CD4-positive, alpha-beta T cell treated with Interleukin-6 at 100 ng/mL for 8 hours (primary cell): ENCODE results near the gene SCAF11.

Experiments used
- DNase-seq: peaks from one replicate; pipeline ENCODE4 v3.0.0-alpha.2; 2020; ENCODE audit warnings: mixed read lengths, low spot score

Gene SCAF11

DNA sequence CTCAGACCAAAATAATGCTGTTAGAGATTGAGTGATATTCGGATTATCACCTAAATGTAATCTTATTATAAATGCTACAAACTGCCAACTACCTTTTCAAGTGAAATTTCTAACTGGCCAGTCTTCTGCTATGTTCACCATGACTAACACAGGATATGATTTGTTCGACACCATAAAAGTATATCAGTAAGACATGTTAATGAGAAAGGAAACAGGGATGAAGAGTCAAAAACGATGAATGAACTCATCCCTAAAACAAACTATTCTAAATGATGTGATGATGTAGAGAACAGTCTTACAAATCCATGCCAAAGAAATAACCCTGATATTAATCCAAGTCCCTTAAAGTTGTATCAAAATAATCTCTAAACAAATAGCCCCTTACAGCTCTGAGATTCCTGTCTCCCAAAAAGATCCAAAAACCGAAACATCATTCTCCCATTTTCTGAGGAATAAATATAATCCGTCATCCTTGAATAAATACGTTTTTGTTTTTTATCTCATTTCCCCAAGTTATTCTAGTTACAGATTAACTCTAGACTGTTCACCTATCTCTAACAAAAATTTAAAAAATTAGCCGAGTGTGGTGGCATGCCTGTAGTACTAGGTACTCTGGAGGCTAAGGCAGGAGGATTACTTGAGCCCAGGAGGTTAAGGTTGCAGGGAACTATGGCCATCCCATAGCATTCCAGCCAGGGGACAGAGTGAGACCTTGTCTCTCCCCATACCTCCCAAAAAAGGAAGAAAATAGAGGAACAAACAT, 9.1 kb downstream of the SCAF11 start:
- no peak for DNase-seq

DNA sequence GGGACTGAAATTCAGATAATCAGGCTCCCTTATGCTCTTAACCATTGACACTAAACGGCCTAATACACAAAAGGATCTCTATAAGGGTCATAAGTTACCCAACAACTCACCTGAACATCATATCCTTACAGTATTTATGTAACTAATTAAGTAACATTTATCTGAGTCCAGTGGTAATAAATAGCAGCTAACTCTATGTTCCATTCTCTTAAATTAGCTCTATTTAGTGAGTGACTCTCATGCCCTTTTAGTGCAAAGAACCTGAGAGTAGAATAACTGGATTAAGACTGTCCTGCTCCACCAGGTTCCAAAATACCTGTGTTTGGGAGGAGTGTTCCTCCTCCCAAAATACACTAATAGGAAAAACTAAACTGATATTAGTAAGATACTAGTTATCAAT, 9.8 kb downstream of the SCAF11 start:
- DNase-seq: no peak

DNA sequence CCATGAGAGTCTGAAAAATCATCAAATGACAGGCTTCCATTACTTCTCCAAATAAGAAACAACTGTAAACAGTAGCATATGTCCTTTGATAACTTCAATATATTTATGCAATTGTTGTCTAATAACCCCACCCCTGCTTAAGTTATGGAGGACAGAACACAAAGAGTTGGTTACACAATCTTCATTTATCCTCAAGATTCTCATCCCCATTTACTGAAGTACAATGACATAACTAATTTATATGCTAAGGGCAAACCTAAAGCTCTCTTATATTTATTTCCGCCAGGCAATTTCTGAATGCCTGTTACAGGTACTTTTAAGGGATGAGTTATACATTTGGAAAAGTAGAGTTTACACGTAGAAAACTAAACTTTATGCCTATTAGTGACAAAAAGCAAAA, 12.3 kb downstream of the SCAF11 start:
- DNase-seq: no peak

DNA sequence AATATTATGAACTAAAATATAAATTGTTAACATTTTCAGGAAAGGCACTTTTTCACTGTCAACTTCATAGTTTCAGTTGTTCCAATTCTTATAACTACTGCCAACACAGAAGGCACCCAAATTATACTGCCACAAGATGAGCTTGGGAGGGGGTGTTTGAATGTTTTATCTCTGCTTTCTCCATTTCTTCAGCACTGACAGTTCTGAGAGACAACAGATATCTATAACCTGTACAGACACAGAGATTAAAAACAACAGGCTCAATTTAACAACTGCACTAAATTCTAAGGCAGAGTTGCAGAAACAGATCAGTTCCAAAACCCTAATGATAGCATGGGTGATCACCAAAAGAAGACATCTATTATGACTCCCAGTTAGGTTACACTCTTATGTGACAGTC, 12.8 kb downstream of the SCAF11 start:
- no peak for DNase-seq

DNA sequence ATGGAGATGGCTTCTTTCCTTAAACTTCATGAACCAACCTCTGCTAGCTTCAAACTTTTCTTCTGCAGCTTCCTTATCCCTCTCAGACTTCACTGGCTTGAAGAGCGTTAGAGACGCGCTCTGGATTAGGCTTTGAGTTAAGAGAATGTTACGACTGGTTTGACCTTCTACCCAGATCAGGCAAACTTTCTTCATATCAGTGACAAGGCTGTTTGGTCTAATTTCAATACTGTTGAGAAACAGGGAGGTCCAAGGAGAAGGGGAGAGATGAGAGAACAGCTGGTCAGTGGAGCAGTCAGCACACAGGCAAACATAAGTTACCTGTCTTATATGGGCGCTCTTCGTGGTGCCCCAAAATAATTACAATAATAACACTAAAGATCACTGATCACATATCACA, 14.9 kb downstream of the SCAF11 start:
- DNase-seq: no peak

DNA sequence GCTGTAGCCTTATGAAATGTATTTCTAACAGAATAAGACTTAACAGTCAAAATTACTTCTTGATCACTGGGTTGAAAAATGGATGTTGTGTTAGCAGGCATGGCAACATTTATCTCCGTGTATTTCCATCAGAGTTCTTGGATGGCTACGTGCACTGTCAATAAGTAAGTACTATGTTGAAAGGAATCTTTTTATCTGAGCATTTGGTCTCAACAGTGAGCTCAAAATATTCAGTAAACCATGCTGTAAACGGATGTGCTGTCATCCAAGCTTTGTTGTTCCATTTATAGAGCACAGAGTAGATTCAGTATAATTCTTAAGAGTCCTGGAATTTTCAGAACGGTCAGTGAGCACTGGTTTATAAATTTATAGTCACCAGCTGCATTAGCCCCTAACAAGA, 15.5 kb downstream of the SCAF11 start:
- no peak for DNase-seq

DNA sequence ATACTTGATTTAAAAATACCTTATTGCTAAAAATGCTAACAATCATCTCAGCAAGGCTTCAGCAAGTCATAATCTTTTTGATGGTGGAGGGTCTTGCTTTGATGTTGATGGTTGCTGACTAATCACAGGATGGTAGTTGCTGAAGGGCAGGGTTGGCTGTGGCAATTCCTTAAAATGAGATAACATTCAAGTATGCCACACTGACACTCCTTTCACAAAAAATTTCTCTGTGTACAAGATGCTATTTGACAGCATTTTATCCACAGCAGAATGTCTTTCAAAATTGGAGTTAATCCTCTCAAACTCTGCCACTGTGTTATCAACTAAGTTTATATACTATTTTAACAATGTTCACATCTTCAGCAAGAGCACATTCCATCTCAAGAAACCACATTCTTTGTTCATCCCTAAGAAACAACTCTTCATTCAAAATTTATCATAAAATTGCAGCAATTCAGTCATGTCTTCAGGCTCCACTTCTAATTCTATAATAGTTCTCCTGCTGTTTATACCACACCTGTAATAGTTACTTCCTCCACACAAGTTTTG, 16.1 kb downstream of the SCAF11 start:
- no peak for DNase-seq

DNA sequence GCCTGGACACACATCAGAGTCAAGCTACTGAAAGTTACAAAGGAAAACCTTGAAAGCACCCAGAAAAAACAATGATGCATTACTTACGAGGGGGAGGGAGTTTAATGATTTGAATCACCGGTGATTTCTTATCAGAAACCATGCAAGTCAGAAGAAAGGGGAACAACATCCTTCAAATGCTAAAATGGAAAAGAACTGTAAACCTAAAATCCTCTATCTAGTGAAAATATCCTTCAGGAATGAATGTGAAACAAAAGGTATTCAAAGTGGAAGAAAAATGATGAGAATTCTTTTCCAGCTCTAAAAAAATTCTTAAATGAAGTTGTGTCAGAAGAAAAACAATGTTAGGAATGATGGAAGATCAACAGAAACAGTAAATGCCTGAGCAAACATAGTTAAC, 16.8 kb downstream of the SCAF11 start:
- no peak for DNase-seq

DNA sequence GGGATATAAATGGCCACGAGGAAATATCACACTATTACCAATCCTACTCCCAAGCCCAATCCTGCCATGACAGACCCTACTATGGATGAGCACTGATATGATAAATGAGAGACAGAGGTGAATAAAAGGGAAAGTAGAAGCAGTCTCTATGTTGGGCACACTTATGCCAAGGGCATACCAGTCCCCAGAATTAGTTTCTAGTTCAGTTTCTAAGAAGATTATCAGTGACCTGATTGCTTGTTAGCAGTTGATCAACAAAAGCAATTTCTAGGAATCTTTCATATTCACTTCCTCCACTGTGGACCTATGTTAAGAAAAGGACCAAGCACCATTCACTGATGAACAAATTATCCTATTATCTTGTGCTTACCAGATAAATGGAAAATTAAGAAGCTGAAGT, 20.0 kb downstream of the SCAF11 start:
- no peak for DNase-seq

DNA sequence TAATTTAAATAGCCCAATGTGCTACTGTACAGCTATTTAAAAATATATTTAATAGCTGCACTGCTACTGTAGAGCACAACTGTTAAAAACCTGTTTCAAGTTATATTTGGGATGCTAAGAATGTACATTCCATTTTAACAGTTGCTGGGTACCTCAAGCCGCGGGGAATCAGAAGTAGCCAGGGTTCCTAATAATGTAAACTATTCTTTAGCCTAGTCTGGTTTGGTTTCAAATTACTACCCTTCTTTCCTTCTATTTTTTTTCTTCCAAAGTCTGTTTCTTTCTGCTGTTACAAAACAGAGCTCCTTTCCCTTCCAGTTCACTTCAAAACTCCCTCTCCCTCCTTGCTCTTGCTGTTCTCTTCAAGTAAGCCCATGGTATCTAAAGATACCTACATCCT, 21.3 kb downstream of the SCAF11 start:
- DNase-seq: no peak

DNA sequence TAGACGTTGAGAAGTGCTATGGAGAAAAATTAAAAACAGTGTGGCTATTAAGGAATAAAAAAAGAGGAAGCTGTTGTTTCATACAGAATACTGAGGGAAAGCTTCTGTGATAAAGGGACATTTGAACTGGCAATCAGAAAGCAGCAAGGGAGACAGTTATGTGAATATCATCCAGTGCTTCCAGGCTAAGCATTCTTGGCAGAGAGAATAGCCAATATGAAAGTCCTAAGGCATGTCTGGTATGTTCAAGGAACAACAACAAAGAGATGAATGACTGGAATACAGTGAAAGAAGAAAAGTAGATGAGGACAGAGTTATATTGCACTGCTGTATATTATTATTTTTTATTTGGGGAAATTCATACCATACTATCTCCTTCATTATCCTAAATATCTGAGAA, 23.9 kb downstream of the SCAF11 start:
- no peak for DNase-seq

DNA sequence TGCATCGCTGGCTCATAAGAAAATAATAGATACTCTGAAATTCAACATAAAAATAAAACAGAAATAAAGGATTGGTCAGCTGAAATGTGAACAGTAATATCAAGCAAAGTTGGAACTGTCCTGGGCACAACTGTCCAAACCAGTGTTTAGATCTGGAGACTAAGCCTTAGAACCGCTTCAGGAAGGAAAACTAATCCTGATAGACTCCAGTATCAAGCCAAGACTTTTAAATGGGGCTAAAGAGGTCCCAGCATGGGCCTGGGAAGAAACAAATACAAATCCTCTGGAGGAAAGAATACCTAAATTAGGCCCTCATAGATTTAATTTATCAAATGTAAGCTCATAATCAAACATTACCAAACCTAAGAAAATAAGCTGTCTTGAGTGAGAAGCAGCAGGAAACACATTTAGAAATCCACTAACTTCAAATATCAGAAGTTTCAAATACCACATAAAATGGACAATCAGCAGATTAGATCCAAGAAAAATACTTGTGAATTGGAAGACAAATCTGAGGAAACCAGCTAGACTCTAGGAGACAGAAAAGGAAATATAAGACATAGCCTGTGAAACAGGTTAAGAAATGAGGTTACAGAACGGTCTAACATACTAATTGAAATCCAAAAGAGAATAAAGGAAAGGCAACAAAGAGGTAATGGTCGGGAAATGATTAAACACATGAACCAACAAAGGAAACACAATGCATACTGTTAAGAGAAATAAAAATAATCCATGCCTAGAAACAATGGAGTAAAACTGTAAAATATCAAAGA, 27.6 kb downstream of the SCAF11 start:
- no peak for DNase-seq

DNA sequence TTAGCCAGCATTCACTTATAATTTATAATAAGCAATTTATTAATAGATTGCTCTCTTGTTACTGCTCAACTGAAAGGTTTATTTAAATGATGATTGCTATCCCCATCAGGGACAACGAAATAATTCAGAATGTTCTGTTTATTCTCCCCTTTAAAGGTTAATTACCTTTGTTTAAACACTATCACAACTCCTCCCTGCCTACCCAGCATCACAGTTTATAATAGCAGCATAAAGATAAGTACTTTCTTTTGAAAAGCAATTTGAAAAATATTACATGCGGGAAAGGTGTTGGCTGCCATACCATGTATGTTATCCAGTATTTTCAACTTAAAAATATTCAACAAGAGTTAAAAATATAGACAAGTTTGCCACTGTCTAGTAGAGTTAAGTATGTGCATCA, 30.6 kb downstream of the SCAF11 start:
- DNase-seq: no peak

DNA sequence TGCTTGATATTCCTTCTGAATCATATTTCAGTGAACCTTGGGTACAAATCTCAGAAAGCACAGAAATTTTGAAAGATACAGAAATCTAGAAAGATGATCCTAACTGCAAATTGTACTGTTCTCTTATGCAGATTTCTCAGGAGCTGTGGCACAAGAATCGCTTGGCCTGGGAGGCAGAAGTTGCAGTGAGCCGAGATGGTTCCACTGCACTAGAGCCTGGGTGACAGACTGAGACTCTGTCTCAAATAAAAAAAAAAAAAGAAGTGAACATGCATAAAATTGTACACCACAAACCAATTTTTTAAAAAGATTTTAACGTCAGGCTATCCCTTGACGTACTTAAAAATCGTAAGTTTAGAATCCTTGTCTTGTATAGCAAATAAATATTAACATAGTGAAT, 31.3 kb downstream of the SCAF11 start:
- DNase-seq: no peak

DNA sequence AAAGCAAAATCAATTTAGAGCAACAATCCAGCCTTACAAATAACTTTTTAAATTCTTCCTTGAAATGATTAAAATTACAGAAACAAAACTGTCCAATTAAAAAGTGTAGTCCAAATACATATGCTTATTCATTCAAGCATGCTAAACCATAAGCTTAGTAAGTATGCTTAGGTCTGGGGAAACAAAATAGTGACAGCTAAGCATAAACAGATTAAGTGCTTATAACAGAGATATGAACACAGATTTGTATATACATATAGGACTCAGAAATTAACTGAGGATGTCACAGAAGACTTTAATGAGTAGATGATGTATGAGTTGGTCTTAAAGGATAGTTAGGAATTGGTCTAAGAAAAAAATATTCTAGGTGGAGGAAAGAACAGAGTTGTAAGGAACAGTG, 41.8 kb downstream of the SCAF11 start:
- DNase-seq: no peak

DNA sequence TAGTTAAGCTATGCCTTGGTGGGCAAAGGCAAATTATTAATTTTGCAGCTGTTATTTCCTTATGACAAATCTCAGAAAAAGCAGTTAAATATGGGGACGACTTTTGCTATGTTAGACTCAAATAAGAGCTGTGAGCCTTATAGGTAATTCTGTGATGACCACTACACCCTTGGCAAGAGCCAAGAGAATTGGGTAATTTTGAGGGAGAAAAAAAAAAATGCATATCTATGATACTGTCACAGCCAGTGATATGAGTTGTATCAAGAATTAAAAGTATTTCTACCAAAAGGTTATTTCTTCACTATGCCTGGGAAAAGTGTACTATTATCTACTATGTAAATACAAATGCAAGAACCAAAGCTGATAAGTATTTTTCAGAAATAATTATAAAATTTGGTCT, 43.9 kb downstream of the SCAF11 start:
- DNase-seq: no peak

DNA sequence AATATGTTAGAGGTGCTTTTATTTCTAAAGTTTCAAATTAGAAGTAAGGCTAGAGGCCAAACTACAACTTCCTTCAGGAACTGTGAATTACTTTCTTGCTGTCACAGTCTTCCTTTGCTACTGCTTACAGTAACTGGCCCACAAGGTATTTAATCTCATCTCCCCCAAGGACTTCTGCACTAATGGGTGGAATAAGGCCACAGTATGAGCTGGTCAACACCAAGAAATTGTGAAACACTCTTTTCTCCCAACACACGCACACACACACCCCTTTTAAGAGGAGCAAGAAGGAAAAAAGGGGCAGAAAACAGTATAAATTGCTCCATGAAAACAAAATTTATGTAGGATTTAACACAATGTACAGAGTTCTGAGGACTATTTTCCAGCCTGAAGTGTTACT, 45.6 kb downstream of the SCAF11 start:
- no peak for DNase-seq

DNA sequence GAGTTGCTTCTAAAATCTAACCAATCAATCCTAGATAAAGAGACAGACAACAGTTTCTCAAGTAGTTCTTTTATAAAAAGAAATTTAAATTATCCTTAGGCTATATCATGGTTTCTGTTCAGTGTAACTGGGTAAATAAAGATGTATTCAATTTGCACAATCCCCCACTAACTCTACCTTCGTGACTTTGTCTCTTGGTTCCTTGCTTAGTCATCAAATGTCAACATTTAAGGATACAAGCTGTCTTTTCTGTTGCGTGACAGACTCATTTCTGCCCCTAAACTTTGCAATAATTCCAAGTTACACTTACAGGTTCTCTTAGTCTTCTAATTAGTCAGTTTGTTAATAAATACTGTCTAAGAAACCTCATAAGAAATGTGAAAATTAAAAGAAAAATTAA, 50.6 kb downstream of the SCAF11 start:
- no peak for DNase-seq

DNA sequence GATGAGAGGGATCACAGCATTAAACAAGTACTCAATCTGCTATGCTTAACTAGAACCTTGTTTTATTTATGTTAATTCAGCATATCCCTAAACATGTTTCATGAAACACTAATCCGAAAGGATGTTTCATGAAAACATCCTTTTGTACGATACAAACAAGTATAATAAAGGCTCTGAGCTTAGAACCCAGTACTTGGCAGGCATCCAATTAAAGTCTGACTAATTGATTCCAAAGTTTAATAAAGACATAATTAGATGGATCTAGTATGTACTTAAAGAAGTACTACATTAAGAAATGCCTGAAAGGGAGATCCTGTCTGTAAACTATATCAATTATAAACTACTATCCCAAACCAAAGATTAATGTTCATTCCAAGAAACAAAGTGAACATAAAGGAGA, 51.8 kb downstream of the SCAF11 start:
- no peak for DNase-seq

DNA sequence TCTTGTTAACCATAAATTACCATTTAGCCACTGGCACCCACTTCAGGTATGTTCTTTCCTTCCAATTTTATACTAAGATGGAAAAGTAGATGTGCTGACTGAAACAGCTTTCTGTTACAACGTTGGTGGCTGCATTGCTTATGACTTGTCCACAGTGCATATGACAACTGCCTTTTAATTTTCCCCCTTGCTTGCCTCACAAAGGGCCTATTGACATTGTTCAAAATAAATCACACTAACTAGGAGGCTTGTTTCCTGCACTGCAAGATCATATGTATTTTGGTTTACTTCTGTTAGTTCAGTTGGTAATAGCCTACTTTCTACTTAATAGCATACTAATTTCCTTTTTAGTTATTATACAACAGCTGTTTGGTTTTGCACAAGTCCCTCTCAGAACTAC, 55.4 kb downstream of the SCAF11 start:
- DNase-seq: no peak

DNA sequence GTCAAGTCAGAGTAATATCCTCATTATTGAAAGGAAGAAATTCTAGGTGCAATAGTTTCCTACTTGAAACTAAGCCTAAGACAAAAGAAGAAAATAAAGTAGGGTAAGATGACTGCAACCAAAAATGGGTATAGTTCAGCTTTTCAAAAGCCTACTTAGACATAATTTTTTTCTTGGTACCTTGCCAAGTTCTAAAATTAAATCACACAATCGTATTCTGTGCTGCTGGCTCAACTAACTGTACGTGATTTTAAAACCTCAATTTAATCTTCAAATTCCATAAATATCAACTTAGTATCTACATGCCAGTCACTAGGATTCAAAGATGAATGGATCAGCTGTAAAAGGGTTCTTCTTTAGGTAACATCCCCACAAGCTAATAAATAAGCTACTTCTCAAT, 56.9 kb downstream of the SCAF11 start:
- no peak for DNase-seq

DNA sequence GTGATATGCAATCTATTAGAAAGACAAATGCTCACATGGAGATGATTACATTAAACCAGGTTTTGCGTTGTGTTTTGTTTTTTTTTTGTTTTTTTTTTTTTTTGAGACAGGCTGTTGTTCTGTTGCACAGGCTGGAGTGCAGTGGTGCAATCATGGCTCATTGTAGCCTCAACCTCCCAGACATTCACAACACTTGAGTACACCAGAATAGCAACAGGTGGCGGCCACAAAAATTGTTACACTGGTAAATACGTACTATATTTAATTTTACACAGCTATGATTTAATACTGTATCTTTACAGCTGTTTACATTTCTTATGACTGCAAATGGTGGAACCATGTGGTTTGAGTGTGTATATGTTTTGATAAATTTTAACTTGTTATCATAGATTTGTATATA, 60.0 kb downstream of the SCAF11 start:
- DNase-seq: no peak

DNA sequence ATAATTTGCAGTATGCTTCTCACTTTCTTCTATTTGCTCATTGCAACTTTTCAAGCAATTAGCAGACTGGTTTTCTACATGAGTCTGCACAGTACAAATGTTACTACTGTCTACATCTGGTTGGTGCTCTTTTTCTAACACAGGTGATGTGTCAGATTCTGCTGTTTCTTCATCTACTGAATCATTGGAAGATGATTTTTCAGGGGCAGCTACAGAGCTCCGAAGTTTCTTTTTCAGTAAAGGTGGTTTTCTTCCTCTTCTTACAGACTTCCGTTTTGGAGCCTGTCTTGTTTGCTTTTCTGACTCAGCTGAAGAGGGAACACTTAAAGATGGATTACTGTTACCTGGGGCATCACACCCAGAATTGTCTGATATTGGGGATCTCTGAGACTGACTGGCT, 62.1 kb downstream of the SCAF11 start:
- DNase-seq: no peak

DNA sequence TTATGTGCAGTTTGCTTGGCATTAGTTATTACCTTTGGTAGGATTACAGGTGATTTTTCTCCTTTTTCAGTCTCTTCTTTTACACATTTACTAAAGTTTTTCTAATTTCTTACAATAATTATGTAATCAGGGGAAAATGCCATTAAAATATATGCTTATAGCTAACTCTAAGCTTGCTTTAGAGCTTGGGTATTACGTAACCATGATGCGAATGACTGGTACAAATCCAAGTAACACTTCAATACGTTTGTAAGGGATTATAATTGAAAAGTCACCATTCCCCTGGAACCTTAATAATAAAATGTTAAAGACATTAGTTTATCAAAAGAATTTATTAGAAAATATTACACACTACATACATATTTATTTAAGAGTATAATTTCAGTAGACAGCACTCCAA, 71.6 kb downstream of the SCAF11 start:
- DNase-seq: no peak
